ENCODE measurements around the gene FOXL3.
"Not testable (repeated sequence)": the region's sequence is repeated elsewhere in the genome, so short reads cannot be mapped to it uniquely, and the experiment has no call there.

FOXL3 gene

GRCh38 chr7:255038-255435 lies 34.9 kb upstream of the FOXL3 start:
- no peak for DNase-seq

GRCh38 chr7:255721-256361 lies 34.1 kb upstream of the FOXL3 start:
- no peak for DNase-seq

GRCh38 chr7:256461-256940 lies 33.5 kb upstream of the FOXL3 start:
- no peak for DNase-seq

GRCh38 chr7:256981-257646 lies 32.9 kb upstream of the FOXL3 start:
- no peak for DNase-seq

GRCh38 chr7:257647-257992 lies 32.4 kb upstream of the FOXL3 start:
- DNase-seq, result no peak

- no peak for DNase-seq
Observed at GRCh38 chr7:258476-259190, 31.3 kb upstream of the FOXL3 start.

GRCh38 chr7:259191-259505 lies 30.8 kb upstream of the FOXL3 start:
- no peak for DNase-seq

- no peak for DNase-seq
Observed at GRCh38 chr7:259751-260405, 30.1 kb upstream of the FOXL3 start.

GRCh38 chr7:260441-261281 lies 29.3 kb upstream of the FOXL3 start:
- no peak for DNase-seq

- no peak for DNase-seq
Observed at GRCh38 chr7:261341-262250, 28.4 kb upstream of the FOXL3 start.

GRCh38 chr7:262251-262572 lies 27.8 kb upstream of the FOXL3 start:
- DNase-seq, result no peak

GRCh38 chr7:262631-263311 lies 27.2 kb upstream of the FOXL3 start:
- DNase-seq, result not testable (repeated sequence)

- not testable (repeated sequence) for DNase-seq
Observed at GRCh38 chr7:263483-264351, 26.3 kb upstream of the FOXL3 start.

GRCh38 chr7:264541-265191 lies 25.3 kb upstream of the FOXL3 start:
- no peak for DNase-seq

- DNase-seq, result no peak
Observed at GRCh38 chr7:265192-265997, 24.6 kb upstream of the FOXL3 start.

GRCh38 chr7:265998-266850 lies 23.7 kb upstream of the FOXL3 start:
- no peak for DNase-seq
